Measurements from ENCODE around the gene HERC2. TPM values are rescaled to one million over a fixed set of nuclear protein-coding genes. Genes with fewer than 3 reads are reported as not detected.
"Not testable (repeated sequence)": the region's sequence is repeated elsewhere in the genome, so short reads cannot be mapped to it uniquely, and the experiment has no call there.

HERC2 gene, protein sequence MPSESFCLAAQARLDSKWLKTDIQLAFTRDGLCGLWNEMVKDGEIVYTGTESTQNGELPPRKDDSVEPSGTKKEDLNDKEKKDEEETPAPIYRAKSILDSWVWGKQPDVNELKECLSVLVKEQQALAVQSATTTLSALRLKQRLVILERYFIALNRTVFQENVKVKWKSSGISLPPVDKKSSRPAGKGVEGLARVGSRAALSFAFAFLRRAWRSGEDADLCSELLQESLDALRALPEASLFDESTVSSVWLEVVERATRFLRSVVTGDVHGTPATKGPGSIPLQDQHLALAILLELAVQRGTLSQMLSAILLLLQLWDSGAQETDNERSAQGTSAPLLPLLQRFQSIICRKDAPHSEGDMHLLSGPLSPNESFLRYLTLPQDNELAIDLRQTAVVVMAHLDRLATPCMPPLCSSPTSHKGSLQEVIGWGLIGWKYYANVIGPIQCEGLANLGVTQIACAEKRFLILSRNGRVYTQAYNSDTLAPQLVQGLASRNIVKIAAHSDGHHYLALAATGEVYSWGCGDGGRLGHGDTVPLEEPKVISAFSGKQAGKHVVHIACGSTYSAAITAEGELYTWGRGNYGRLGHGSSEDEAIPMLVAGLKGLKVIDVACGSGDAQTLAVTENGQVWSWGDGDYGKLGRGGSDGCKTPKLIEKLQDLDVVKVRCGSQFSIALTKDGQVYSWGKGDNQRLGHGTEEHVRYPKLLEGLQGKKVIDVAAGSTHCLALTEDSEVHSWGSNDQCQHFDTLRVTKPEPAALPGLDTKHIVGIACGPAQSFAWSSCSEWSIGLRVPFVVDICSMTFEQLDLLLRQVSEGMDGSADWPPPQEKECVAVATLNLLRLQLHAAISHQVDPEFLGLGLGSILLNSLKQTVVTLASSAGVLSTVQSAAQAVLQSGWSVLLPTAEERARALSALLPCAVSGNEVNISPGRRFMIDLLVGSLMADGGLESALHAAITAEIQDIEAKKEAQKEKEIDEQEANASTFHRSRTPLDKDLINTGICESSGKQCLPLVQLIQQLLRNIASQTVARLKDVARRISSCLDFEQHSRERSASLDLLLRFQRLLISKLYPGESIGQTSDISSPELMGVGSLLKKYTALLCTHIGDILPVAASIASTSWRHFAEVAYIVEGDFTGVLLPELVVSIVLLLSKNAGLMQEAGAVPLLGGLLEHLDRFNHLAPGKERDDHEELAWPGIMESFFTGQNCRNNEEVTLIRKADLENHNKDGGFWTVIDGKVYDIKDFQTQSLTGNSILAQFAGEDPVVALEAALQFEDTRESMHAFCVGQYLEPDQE (N-terminal part only)
- total RNA-seq (50.1 TPM), polyA plus RNA-seq (37.9 TPM)

DNA sequence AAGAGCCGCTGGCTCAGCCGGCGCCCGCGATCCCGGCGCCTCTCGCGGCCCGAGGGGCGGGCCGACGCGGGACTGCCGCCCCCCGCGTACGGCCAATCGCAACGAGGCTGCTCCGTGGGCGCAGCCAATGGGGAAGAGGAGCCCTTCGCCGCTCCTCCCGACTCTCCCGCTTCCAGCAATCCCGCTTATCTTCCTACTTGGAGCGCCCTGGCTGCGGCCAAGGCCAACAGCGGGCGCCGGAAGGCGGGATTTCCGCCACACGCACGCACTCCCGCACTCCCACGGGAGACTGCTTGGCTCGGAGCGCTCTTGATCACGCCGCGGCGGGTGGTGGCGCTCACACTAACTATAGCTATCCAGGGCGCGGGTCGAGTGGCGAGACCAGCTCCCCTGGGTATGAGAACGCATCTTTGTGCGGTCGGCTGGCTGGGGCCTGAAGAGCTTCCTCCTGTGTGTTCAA is at the start of gene HERC2:
TSS of gene HERC2 (minus strand) at position 51 of the 460 bp plus-strand sequence. CDS start 746 bp downstream, outside the sequence.
- no CpG with 5 or more reads among the region's 52 CpGs for WGBS
- not testable (repeated sequence) for H3K4me1 ChIP-seq (ENCODE audit: insufficient read depth); H3K36me3 ChIP-seq (ENCODE audit: insufficient read depth); DNase-seq (ENCODE audit: extremely low spot score); H3K4me3 ChIP-seq (ENCODE audit: low read depth, low read length); H3K27ac ChIP-seq (ENCODE audit: low read depth)

- DNase-seq (ENCODE audit: extremely low spot score); H3K36me3 ChIP-seq (ENCODE audit: insufficient read depth); H3K4me3 ChIP-seq (ENCODE audit: low read depth, low read length); H3K4me1 ChIP-seq (ENCODE audit: insufficient read depth); H3K27ac ChIP-seq (ENCODE audit: low read depth): not testable (repeated sequence)
- 91% methylated on average over 12 of the region's 17 CpGs for WGBS
Measured at GRCh38 chr15:28365502-28365901, 43.5 kb upstream of the HERC2 start.

DNA sequence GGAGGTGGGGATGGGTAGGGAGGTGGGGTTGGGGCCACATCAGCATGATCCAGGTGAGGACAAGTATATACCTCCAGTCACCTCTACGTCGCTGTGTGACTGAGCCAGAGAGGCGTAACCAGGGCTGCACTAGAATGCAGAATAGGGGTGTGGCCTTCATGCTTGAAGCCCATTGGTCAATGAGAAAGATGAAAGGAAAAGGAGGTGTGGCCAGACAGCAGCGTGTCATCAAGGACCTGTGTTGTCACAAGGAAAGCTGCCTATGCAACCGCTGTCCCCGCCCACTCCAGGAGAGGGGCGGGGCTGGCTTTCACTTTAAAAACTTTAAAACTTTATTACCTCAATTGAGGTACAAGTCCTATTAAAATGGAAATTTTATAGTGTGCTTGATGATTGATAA is 36.0 kb upstream of the HERC2 start, which contains the start of gene GOLGA6L24:
TSS of gene GOLGA6L24 (minus strand) at position 101 of the 400 bp plus-strand sequence. CDS start at position 40, 61 bp downstream.
- WGBS, result no CpG with 5 or more reads among the region's 7 CpGs

GRCh38 chr15:28321358-28322078 is 461 bp downstream of the HERC2 start:
- not testable (repeated sequence) for H3K36me3 ChIP-seq (ENCODE audit: insufficient read depth); DNase-seq (ENCODE audit: extremely low spot score); H3K4me1 ChIP-seq (ENCODE audit: insufficient read depth); H3K4me3 ChIP-seq (ENCODE audit: low read depth, low read length); H3K27ac ChIP-seq (ENCODE audit: low read depth)
- WGBS, result under 1% methylated on average over 13 of the region's 39 CpGs

More for the DNA sequence above, 36.0 kb upstream of the HERC2 start, which contains the start of gene GOLGA6L24:
- not testable (repeated sequence) for H3K4me1 ChIP-seq (ENCODE audit: insufficient read depth); H3K27ac ChIP-seq (ENCODE audit: low read depth); DNase-seq (ENCODE audit: extremely low spot score); H3K36me3 ChIP-seq (ENCODE audit: insufficient read depth); H3K4me3 ChIP-seq (ENCODE audit: low read depth, low read length)

GRCh38 chr15:28319725-28320124 is 2.3 kb downstream of the HERC2 start:
- H3K4me1 ChIP-seq (ENCODE audit: insufficient read depth); H3K36me3 ChIP-seq (ENCODE audit: insufficient read depth); H3K27ac ChIP-seq (ENCODE audit: low read depth); DNase-seq (ENCODE audit: extremely low spot score); H3K4me3 ChIP-seq (ENCODE audit: low read depth, low read length): not testable (repeated sequence)
- 96% methylated on average over 1 of the region's 1 CpG for WGBS

- H3K36me3 ChIP-seq (ENCODE audit: insufficient read depth); DNase-seq (ENCODE audit: extremely low spot score); H3K4me3 ChIP-seq (ENCODE audit: low read depth, low read length); H3K4me1 ChIP-seq (ENCODE audit: insufficient read depth); H3K27ac ChIP-seq (ENCODE audit: low read depth): not testable (repeated sequence)
- 100% methylated on average over 1 of the region's 3 CpGs for WGBS
Measured at GRCh38 chr15:28318828-28319227, 3.2 kb downstream of the HERC2 start.

DNA sequence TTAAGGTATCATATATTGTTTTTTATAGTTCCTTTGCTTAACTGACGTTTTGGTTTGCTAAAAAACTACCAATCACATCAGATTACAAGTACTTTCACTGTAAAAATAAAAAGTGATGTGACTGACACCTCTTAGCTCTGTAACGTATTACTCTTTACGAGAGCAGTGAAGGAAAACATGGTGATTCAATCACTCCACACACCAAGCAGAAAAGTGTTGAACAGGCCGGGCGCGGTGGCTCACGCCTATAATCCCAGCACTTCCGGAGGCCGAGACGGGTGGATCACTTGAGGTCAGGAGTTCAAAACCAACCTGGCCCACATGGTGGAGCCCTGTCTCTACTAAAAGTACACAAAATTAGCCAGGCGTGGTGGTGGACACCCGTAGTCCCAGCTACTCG is 3.9 kb downstream of the HERC2 start:
- 91% methylated on average over 13 of the region's 13 CpGs for WGBS
- not testable (repeated sequence) for H3K4me3 ChIP-seq (ENCODE audit: low read depth, low read length); H3K4me1 ChIP-seq (ENCODE audit: insufficient read depth); DNase-seq (ENCODE audit: extremely low spot score); H3K27ac ChIP-seq (ENCODE audit: low read depth); H3K36me3 ChIP-seq (ENCODE audit: insufficient read depth)

DNA sequence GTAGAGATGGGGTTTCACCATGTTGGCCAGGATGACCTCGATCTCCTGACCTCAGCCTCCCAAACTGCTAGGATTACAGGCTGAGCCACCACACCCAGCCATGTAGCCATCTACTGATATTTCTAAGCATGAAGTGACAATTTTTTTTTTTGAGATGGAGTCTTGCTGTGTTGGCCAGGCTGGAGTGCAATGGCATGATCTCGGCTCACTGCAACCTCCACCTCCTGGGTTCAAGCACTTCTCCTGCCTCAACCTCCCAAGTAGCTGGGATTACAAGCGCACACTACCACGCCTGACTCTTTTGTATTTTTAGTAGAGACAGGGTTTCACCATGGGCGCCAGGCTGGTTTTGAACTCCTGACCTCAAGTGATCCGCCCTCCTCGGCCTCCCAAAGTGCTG is 5.0 kb downstream of the HERC2 start:
- not testable (repeated sequence) for H3K36me3 ChIP-seq (ENCODE audit: insufficient read depth); H3K4me3 ChIP-seq (ENCODE audit: low read depth, low read length); H3K4me1 ChIP-seq (ENCODE audit: insufficient read depth); H3K27ac ChIP-seq (ENCODE audit: low read depth); DNase-seq (ENCODE audit: extremely low spot score)
- whole genome bisulfite sequencing, result 98% methylated on average over 7 of the region's 7 CpGs

DNA sequence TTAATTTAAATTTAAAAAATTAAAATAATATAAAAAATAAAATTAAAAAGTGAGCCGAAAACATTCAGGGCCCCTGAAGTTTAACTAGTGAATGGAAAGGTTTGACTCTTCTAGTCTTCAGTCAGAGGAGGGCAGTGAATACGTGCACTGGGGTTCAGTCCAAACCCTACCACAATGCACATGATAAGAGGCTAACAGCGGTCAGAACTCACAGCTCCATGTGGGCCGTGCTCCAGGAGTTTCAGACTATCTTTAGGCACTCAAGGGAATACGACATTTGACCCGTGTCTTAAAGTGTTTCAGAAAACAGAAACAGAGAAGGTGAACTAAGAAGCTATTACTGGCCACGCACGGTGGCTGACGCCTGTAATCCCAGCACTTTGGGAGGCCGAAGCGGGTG is 11.5 kb downstream of the HERC2 start:
- WGBS, result 89% methylated on average over 11 of the region's 11 CpGs
- DNase-seq (ENCODE audit: extremely low spot score); H3K4me3 ChIP-seq (ENCODE audit: low read depth, low read length); H3K27ac ChIP-seq (ENCODE audit: low read depth); H3K4me1 ChIP-seq (ENCODE audit: insufficient read depth); H3K36me3 ChIP-seq (ENCODE audit: insufficient read depth): not testable (repeated sequence)

GRCh38 chr15:28308718-28309117 is 13.3 kb downstream of the HERC2 start:
- H3K4me1 ChIP-seq (ENCODE audit: insufficient read depth); H3K36me3 ChIP-seq (ENCODE audit: insufficient read depth); H3K27ac ChIP-seq (ENCODE audit: low read depth); H3K4me3 ChIP-seq (ENCODE audit: low read depth, low read length); DNase-seq (ENCODE audit: extremely low spot score): not testable (repeated sequence)
- over 99% methylated on average over 5 of the region's 5 CpGs for WGBS

- not testable (repeated sequence) for H3K27ac ChIP-seq (ENCODE audit: low read depth); H3K36me3 ChIP-seq (ENCODE audit: insufficient read depth); H3K4me3 ChIP-seq (ENCODE audit: low read depth, low read length); H3K4me1 ChIP-seq (ENCODE audit: insufficient read depth); DNase-seq (ENCODE audit: extremely low spot score)
- 96% methylated on average over 2 of the region's 2 CpGs for WGBS
Measured at GRCh38 chr15:28305700-28306099, 16.3 kb downstream of the HERC2 start.

DNA sequence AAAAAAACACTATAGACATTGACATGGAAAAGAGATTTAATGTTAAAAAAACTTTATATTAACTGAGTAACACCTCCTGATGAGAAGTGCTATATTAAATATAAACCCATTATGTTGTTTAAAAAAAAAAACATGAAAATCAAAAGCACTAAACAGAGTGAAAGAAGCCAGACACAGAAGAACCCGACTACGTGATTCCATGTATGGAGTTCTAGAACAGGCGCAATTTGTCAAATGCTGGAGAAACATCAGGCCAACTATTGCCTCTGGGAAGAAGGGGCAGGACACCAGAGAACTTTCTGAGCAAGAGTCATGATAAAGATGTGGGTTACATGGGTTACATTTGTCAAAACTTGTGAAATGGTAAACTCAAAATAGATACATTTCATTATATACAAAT is 24.5 kb downstream of the HERC2 start:
- WGBS, result 80% methylated on average over 3 of the region's 3 CpGs
- H3K36me3 ChIP-seq (ENCODE audit: insufficient read depth); H3K27ac ChIP-seq (ENCODE audit: low read depth): not testable (repeated sequence)

More for the DNA sequence above, 24.5 kb downstream of the HERC2 start:
- H3K4me3 ChIP-seq (ENCODE audit: low read depth, low read length); H3K4me1 ChIP-seq (ENCODE audit: insufficient read depth); DNase-seq (ENCODE audit: extremely low spot score): not testable (repeated sequence)
